Posterior cingulate gyrus (tissue), 11 donors: ENCODE data around the gene PDS5B.
A peak's percentile ranks its signal among the peaks of the same experiment; 100 is the strongest.

Source experiments
- DNase-seq, 10 donors: peaks; one replicate each; pipeline versions ENCODE4 v3.0.0 to v3.0.0-alpha.2; 2020 to 2021; ENCODE audit warnings: mixed read lengths in 3 of 10
- intact Hi-C: fragments of 100-400 bp; cut with DNase I; formaldehyde crosslinking; loops from one replicate; pipeline ENCODE4 v1.15.1; 2023

The PDS5B gene

GRCh38 chr13:32587011-32587810 lies 959 bp downstream of the PDS5B start:
- intact Hi-C loops = loop anchor here (1.0 to 10.0 kb wide), 5 partner anchors 52 to 1135 kb away; no protein-coding TSS in a partner anchor
- peak; percentile 45 to 92 (median 70) for DNase-seq

DNA sequence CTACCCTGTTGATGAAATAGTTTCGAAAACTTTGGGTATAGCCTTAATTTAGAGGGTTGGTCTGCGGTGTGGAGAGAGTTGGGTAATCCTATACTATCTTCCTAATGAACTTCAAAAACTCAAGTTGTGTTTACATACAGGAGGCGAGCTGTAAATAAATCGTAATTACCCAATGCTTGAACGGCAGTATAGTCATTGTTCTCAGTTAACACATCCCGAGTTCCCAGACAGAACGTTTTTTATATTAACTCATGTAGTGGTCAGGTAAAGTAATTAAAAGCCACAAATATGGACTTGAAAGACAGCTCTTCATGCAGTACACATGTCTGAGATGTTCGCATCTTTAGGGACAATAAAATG lies 1.5 kb downstream of the PDS5B start:
- intact Hi-C loops = loop anchor here (1.0 to 10.0 kb wide), 5 partner anchors 52 to 1135 kb away; no protein-coding TSS in a partner anchor
- no peak for DNase-seq

DNA sequence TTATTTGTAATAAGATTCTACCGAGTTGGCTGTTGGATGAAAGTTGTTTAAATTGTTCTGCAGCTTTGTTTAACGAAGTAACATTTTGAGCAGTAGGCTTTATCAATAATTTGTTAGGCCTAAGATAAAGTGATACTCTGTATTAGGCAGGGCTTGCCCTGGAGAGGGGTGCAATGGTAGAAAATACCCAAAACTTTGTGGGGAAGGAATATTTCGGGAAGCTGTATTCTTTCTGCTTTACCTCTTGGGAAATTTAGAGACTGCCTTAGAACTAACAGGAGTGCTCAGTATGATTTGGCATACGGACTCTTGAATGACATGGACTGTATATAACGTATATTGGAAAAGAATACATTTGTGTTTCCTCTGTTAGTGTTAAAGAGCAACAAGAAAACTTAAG lies 2.5 kb downstream of the PDS5B start:
- intact Hi-C loops = loop anchor here (5.0 to 10.0 kb wide), 2 partner anchors 674 to 1134 kb away; no protein-coding TSS in a partner anchor
- no peak for DNase-seq

GRCh38 chr13:32589471-32589870 lies 3.2 kb downstream of the PDS5B start:
- intact Hi-C loops = loop anchor here (5.0 to 10.0 kb wide), 2 partner anchors 675 to 1133 kb away; no protein-coding TSS in a partner anchor
- DNase-seq = no peak

- no peak for DNase-seq
- intact Hi-C loops = no loop called here
These were observed 4.0 kb downstream of the PDS5B start for GRCh38 chr13:32590266-32590665.

DNA sequence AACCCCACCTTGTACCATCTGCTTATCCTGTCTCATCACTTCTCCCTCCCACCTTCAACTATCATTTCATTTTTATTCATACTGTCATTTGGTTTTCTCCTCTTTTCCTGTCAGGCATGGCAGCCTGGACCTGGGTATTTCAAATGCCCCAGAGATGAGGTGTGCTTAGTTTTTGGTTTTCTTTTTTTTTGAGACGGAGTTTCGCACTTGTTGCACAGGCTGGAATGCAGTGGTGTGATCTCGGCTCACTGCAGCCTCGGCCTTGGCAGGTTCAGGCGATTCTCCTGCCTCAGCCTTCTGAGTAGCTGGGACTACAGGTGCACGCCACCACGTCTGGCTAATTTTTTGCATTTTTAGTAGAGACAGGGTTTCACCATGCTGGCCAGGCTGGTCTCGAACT lies 5.8 kb downstream of the PDS5B start:
- intact Hi-C loops = no loop called here
- DNase-seq = no peak

GRCh38 chr13:32594157-32594738 lies 8.0 kb downstream of the PDS5B start:
- intact Hi-C loops = no loop called here
- no peak for DNase-seq

DNA sequence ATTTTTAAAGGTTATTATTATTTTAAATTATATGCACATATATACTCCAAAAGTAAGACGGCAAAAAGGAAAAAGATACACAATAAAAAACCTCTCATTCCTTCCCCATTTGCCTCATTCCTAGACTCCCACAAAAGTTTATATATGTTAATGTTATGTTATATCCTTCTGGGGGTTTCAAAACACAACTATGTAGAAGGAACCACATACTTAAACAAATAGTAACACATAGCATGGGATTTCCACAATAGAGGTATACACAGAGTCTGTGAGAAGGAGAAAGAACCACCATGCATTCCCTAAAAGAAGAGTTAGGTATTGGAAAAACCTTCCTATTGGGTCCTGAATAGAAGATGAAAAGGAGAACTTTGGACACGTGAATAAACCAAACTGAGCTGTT lies 9.1 kb downstream of the PDS5B start:
- intact Hi-C loops = no loop called here
- no peak for DNase-seq

- intact Hi-C loops = no loop called here
- no peak for DNase-seq
These were observed 14.6 kb downstream of the PDS5B start for GRCh38 chr13:32600890-32601289.

DNA sequence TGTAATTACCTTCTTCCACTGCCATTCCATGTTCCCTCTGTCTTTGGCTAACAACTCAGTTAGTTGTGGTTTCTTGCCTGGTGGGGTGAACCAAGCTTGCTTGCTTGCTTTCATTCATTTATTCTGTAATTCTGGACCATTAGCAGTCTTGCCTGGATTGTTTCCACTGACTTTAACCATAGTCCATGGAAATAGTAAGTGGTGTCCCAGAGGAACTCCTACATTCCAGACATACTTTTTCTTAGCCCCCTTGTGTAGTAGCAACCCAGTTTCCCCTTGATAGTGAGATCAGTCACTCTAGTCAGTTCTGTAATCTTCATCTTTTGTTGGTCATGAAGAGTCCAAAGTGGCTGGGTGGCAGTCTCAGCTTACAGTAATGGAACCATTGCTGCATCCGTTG lies 23.2 kb downstream of the PDS5B start:
- intact Hi-C loops = no loop called here
- DNase-seq = no peak

GRCh38 chr13:32610538-32610937 lies 24.3 kb downstream of the PDS5B start:
- DNase-seq = no peak
- intact Hi-C loops = no loop called here

DNA sequence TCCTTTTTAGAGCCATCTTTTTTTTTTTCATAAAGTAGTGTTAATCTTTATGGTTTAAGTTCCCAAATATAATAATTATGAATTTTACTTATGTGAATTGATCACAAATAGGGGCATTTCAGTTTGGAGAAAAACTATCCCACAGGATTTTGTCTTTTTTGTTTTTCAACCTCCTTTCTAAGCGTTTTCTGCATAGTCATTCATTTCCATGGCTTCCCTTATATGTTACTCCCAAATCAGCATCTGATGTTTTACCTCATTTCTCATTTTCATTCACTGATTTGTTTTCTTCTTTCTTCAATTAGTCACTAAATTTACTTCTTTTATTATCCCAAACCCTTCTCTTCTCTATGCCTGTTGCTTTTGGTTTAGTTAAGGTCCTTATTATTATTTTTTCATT lies 24.7 kb downstream of the PDS5B start:
- intact Hi-C loops = no loop called here
- no peak for DNase-seq

DNA sequence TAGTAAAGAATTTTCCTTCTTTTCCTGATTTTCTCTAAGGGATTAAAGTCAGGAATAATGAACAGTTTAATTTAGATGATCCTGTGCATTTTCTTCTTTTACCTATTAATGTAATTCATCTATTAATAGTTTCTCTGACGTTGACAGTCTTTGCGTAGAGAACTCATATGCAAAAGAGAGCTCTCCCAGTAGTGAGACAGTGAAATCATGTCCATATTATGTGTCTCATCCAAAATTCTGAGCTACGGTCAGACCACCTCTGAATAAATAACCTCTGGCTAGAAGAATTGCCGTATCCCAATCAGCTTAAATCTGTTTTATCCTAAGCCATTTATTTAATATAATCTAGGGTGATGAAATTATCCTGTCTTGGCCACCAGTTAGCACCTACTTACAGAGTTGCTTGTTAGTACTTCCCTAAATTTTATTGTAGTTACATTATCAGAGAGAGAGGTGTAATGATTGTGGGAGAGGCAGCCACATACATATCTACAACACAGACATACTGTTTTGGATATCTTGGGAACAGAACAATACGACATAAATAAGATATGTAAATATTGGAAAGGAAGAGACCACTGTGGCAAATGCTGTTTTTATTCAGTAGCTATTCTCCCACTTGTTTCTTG lies 30.7 kb downstream of the PDS5B start:
- no peak for DNase-seq
- intact Hi-C loops = no loop called here

- no peak for DNase-seq
- intact Hi-C loops = no loop called here
These were observed 36.6 kb downstream of the PDS5B start for GRCh38 chr13:32622827-32623226.

DNA sequence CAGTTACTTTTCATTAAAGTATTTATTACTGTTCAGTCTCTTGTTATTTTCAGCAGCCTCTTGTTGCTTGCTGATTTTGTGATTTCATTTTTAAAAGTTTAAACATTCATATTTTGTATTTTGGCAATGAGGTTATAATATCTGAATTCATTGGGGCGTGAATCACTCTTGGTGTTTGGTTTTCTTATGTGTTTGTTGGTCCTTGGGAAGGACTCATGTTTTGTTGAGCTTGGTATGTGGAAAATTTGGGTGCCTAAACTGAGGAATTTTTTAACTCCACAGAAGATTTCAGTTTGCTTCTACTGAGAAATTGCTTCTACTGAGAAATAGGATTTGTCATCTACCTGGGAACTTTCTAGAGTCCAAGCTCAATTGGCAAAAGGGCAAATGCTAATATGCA lies 38.2 kb downstream of the PDS5B start:
- intact Hi-C loops = no loop called here
- DNase-seq = no peak

- intact Hi-C loops = no loop called here
- DNase-seq = no peak
These were observed 41.5 kb downstream of the PDS5B start for GRCh38 chr13:32627793-32628192.

DNA sequence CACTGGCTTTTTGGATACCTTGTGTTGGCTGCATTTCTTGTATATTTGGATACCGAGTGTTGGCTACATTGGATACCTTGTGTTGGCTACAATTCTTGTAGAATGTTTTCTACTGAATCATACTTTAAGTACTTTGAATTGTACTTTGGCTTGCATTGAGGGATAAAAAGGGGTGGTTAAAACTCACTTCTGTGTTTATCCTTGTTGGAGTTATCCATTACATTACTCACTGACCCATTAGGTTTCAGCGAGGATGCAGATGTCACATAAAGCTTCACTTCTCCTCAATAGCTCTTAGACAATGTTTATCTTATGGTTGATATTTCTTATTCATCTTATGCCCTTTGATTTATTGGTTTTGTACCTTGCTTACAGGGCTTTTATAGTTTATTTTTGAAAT lies 43.1 kb downstream of the PDS5B start:
- no peak for DNase-seq

DNA sequence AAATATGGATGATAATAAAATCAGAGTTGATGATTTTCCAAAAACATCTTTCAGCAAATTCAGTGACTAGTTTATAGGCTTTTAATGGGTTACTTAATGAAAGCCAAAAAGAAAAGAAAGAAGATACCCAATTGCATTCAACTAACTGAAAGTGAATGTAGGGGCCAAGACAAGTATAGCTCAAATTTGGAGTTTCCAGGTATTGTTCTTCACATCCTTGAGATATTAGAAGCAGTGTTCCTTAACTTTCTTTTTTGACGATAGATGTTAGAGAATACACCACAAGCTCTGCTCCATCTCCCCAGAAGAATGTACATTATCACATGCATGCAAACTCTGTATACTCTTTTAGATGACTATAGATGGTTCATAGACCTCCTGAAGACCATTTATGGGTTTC lies 43.6 kb downstream of the PDS5B start:
- DNase-seq = no peak
- intact Hi-C loops = loop anchor here (10.0 kb wide), 1 partner anchor 665 kb away; no protein-coding TSS in a partner anchor

More for the DNA sequence above, 43.1 kb downstream of the PDS5B start:
- intact Hi-C loops = no loop called here

- DNase-seq = no peak
- intact Hi-C loops = loop anchor here (10.0 kb wide), 1 partner anchor 662 kb away; no protein-coding TSS in a partner anchor
These were observed 46.2 kb downstream of the PDS5B start for GRCh38 chr13:32632343-32632909.

- no peak for DNase-seq
- intact Hi-C loops = loop anchor here (10.0 kb wide), 1 partner anchor 658 kb away; no protein-coding TSS in a partner anchor
These were observed 50.5 kb downstream of the PDS5B start for GRCh38 chr13:32636711-32637110.

DNA sequence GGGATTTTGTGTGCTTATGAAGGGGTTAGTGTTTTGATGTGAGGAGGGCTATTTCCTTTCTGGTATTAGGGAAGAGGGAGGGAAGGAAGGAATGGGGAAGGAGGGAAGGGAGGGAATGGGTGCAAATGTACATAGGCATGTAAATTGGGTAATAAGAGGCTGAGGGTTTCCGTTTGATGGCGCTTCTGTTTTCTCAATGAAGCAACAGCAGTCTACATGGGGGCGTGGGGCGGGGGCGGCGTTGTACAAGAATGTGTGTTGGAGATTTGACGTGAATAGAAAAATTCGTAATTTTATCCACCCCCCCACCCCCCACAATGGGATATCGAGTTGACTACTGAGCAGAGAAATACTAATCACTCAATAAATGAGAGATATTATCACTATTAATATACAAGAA lies 52.5 kb downstream of the PDS5B start:
- no peak for DNase-seq
- intact Hi-C loops = loop anchor here (1.0 to 10.0 kb wide), 2 partner anchors 51 to 656 kb away; no protein-coding TSS in a partner anchor
